GM19240 (cell line): ENCODE results near the gene FEM1A.
"Not testable (repeated sequence)": the region's sequence is repeated elsewhere in the genome, so short reads cannot be mapped to it uniquely, and the experiment has no call there.

Source experiments
- DNase-seq: peaks from one replicate; pipeline ENCODE4 v3.0.0; 2011; ENCODE audit warnings: low spot score; ENCODE audit not compliant: insufficient read length

FEM1A gene, protein sequence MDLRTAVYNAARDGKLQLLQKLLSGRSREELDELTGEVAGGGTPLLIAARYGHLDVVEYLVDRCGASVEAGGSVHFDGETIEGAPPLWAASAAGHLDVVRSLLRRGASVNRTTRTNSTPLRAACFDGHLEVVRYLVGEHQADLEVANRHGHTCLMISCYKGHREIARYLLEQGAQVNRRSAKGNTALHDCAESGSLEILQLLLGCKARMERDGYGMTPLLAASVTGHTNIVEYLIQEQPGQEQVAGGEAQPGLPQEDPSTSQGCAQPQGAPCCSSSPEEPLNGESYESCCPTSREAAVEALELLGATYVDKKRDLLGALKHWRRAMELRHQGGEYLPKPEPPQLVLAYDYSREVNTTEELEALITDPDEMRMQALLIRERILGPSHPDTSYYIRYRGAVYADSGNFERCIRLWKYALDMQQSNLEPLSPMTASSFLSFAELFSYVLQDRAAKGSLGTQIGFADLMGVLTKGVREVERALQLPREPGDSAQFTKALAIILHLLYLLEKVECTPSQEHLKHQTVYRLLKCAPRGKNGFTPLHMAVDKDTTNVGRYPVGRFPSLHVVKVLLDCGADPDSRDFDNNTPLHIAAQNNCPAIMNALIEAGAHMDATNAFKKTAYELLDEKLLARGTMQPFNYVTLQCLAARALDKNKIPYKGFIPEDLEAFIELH

DNA sequence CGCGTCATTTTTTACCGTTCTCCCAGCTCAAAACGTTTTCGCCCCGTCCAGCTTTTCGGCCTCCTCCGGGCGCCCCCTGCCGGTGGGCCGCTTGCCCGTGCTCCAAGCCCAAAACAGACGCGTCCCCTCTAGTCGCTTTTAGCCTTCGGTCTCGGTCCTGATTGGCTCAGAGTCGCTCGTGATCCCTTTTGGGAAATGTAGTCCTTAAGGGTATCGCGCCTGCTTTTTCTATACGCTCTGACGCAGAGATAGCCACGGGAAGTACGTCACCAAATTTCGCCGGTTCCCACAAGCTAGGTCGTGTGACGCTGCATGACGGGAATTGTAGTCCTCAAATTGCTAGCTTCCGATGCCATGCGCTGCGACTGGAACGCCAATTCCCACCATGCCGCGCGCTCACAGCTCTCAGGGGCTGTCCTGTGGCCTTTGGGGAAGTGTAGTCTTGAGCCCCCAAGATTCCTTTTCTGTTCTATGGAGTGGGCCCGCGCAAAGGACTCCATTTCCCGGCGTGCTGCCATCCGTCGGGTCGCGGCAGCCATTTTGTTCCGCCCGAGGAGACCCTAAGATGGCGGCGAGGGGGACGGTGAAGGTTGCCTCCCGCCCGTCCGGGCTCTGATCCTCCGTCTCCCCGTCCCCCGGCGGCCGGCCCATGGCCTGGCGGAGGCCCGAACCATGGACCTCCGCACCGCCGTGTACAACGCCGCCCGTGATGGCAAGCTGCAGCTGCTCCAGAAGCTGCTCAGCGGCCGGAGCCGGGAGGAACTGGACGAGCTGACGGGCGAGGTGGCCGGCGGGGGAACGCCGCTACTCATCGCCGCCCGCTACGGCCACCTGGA is at the start of gene FEM1A:
Gene FEM1A, plus strand, starts transcription at position 552 of the 836 bp plus-strand sequence. Its CDS starts 121 bp downstream, at position 673.
- peak; percentile 99 for DNase-seq

DNA sequence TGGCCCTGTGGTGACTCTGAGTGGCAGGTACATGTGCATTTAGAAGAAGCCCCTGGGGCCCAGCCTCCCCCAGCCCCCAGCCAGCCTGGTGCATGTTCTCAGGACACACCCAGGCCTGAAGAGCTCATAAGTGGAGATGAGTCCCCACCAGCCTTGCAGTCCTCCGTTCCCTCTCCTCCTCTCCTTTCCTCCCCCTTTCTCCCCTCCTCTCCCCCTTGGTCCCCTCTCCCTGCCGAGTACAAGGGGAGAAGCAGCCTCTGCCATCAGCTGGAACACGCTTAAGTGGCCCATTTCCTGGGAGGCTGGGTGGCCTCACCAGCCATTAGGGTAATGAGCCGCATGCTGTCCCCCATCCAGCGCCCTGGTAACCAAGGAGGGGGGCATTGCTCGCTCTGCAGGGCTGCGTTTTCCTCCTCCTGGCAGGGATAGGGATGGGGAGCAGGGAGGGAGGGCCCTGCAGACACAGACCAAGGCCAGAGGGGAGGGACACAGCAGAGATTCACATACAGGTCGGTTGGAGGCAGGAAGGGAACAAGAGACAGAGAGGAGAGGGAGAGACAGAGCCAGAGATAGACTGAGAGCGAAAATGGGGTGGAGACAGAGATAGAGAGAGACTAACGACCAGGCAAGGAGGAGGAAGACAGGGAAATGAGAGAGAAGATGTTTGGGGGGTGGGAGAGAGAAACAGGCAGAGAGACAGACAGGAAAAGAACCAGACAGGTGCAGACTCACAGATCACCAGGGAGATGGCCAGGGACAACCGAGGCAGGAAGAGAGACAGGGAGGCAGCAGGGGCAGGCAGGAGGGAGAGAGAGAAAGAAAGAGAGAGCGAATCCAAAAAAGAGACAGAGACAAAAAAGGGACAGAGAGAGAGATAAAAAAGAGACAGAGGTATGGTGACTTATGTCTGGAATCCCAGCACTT is 48.5 kb upstream of the FEM1A start:
- no peak for DNase-seq

DNA sequence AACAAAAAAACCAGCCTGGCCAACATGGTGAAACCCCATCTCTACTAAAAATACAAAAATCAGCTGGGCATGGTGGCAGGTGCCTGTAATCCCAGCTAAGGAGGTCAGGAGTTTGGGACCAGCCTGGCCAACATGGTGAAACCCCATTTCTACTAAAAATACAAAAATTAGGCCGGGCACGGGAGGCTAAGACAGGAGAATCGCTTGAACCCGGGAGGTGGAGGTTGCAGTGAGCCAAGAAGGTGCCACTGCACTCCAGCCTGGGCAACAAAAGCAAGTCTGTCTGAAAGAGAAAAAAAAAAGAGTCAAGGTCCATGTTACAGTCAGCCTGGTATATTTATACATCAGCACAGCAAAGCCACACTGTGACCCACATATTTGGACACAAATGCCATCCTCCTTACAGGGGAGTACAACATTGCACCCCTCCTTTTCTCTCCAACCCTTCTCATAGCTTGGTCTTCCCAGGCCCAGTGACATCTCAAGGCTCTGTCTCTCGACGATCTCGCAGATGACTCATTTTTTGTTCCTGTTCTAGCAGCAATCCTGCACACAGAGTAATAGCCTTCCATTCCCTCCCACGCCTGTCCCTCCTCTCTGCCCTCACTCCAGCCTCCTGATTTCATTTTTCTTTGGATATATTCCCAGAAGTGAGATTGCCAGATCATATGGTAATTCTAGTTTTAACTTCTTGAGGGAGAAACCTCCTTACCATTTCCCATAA is 46.9 kb upstream of the FEM1A start:
- no peak for DNase-seq

DNA sequence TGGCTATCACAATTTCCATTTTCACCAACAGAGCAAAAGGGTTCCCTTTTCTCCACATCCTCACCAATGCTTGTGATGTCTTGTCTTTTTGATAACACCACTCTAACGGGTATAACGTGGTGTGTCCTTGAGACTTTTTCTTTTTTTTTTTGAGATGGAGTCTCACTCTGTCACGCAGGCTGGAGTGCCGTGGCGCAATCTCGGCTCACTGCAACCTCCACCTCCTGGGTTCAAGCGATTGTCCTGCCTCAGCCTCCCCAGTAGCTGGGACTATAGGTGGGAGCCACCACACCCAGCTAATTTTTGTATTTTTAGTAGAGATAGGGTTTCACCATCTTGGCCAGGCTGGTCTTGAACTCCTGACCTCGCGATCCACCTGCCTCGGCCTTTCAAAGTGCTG is 46.4 kb upstream of the FEM1A start:
- not testable (repeated sequence) for DNase-seq

DNA sequence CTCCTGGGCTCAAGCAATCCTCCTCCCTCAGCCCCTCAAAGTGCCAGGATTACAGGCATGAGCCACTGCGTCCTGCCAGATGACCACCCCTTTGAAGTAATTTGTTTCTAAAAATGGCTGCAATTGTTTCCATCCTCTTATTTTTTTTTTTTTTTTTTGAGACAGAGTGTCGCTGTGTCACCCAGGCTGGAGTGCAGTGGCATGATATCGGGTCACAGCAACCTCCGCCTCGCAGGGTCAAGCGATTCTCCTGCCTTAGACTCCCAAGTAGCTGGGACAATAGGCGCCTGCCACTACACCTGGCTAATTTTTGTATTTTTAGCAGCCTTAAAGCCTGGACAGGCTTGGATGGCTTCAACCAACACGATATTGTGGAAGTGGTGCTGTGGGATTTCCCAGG is 45.5 kb upstream of the FEM1A start:
- DNase-seq = no peak

DNA sequence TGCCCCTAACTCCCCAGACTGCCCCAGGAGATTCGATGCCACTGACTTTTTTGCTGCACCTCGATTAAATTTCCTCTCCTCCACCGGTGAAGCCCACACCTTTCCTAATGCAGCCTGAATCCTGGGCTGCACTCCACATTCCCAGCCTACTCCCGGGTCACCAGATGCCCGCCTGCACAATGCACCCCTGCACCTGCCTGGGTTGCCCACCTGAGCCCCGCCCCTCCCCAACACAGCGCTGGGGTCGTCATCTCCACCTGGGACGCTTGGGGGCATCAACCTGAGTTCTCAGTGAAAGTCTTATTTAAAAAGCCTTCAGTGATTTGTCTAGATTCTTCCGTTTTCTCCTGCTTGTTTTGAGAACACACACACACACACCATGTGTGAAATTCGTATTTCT is 43.3 kb upstream of the FEM1A start:
- no peak for DNase-seq

DNA sequence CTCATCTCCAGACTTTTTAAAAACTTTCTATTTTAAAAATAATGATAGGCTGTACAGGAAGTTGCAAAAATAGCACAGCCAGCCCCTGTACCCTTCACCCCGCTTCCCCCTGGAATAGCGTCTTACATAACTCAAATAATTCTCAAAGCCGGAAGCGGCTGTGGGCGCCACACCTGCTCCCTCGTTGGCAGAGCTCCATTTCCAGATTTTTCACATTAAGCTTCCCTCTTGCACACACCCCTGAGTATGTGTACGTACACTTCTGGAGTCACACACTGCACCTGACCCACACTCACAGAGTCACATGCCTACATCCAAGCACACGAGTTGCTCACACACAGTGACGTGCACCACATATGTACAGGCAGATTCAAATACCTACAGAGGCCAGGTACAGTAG is 42.9 kb upstream of the FEM1A start:
- no peak for DNase-seq

DNA sequence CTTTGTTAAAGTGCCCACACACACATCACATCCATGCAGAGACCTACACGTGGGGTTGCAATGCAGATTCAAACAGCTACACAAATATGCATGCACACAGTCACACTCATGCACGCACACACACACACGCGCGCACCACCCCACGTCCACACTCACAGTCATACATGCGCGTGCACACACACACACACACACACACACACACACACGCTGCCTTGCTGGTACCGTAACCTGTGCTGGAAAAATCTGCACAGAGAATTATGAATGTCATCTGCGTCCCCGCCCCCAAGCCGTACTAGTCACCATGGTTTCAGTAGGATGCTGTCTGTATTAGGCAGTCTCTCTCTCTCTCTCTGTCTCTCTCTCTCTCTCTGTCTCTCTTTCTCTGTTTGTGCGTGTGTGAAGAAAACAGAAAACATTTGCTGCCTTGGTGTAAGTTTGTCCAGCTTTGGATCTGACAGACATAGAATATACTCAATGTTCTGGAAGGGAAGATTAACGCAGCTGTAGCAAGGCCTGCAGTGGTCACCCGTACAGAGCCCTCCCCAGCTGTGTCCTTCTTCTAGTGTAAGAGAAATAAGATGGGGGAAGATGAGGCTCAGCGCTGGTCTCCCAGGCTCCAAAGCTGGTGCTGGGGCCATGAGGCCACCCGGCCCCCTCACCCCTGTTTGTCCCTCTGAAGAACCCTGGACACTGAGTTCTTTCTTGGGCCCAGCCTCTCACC is 41.5 kb upstream of the FEM1A start:
- DNase-seq = no peak

DNA sequence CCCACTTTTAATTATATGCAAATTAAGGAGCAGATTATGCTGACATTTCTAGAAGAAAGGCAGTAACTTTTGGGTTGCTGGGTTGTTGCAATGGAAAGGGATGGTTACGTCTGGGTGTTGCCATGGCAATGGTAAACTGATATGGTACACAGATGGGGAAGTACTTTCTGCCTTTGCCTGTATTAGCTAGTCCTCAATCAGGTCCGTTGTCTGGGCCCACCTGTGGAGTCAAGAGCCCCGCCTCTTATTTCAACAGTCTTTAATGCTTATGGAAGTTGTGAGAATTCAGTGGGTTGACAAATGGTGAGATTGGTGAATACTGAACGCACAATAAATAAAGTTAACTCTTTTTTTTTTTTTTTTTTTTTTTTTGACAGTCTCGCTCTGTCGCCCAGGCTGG is 37.3 kb upstream of the FEM1A start:
- DNase-seq = no peak

DNA sequence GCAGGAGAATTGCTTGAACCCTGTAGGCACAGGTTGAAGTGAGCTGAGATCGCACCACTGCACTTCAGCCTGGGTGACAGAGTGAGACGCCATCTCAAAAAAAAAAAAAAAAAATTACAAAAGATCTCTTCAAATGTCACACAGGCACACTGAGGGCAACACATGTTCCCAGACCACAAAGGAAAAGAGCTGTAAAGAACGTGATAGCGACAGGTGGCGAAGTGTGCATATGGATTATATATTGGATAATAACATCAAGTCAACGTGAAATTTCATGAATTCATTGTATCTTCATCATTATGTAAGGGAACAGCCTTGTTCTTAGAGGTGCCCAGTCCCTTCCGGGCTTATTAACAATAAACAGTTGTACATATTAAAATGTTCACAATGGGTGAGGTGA is 36.1 kb upstream of the FEM1A start:
- DNase-seq = no peak

DNA sequence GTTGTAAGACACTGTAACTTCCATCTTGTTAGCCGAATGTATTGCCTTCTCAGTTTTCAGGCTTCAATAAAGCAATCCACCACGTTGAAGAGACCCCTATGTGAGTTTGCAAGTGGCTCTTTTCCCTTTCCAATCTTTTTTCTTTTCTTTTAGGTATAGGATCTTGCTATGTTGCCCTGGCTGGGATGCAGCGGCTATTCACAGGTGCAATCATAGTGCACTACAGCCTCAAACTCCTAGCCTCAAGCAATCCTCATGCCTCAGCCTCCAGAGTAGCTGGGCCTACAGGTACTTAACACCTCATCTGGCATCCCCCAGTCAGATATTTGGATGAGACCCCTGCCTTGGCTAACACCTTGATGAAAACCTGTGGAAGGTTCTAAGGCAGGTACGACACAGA is 33.5 kb upstream of the FEM1A start:
- DNase-seq = no peak

DNA sequence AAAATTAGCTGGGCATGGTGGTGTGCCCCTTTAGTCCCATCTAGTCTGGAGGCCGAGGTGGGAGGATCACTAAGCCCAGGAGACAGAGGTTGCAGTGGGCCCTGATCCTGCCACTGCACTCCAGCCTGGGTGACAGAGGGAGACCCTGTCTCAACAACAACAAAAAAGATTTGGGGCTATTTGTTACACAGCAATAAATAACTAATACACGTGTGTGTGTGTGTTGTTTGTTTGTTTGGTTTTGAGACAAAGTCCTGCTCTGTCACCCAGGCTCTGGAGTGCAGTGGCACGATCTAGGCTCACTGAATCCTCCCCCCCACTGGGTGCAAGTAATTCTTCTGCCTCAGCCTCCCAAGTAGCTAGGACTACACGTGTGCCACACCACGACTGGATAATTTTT is 32.9 kb upstream of the FEM1A start:
- no peak for DNase-seq

DNA sequence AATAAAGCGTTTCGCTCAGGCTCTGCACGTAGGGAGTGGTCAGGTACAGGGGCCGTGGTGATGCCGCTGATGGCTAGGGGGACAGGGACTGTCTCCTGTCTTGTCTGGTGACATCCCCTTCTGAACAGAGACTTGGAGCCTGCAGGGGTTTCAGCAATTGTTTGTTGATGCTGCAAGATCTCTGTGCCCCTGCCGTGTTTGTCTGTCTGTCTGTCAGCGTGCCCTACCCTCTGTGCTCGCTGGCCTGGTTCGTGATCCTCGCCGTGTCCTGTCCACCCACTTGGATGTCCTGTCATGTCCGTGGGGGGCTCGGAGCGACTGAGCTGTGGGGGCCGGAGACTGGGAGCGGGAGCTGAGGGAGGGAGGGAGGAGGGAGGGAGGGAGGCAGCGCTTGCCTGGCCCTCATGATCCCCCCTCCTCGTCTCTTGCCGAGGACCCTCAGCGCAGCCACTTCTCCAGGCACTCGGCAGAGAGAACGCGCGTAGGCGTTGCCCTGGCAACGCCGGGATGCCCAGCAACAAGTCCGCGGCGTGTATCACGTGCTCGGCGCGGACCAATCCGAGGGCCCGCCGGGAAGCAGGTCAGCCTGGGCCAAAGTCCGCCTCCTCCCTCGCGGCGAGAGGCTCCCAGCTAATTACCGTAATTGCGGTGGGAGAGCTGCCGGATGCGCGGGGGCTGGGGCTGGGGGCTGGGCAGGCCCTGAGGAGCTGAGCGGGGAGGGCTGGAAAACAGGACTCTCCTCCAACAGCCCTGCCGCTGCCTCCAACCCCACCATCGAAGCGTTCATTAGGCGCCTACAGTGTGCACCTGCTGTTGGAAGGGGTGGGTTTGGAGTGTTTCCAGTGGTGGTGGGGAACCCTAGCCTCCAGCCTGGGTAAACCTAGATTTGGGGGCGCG is 31.9 kb upstream of the FEM1A start:
- DNase-seq = peak; percentile 98

DNA sequence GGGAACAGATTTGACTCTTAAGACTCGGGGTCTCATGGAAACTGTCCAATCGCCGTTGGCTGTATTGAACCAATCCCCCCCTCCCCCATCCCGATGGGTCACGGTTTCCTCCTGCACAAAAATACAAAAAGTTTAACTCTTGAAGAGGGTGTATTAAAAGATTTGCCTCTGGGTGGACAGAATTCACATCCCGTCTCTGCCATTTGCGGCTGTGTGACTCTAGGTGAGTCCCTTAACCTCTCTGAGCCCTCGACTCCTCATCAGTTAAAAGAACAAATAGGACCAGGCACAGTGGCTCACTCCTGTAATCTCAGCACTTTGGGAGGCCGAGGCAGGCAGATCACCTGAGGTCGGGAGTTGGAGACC is 31.3 kb upstream of the FEM1A start:
- DNase-seq = no peak

DNA sequence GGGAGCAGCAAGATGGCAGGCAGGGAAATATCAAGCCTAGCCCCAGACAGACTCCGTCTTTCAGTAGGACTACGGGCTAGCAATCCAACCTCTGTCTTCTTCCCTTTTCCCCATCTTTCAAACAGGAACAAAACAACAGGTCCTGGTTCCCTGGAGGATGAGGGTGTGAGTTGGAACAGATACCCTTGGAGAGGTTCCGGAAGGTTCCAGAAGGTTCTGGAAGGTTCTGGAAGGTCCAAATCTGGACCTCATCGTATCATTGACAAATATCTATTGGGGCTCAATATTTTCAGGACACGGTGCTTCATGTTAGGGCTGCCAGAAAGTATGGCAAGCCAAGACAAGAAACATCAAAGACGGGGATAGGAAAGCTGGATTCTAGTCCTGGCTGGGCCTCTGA is 28.5 kb upstream of the FEM1A start:
- no peak for DNase-seq

DNA sequence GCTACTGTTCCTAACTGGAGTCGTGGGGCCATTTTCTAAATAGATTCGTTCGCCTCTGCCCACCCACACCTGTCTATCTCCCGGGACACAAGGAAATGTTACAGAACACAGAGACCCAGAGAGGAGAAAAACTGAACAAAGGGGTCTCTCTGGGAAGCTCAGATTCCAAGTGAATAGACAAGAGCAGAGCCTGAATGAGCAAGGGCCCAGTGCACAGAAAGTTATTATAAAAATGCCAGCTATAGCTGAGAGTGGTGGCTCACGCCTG is 27.2 kb upstream of the FEM1A start:
- no peak for DNase-seq

DNA sequence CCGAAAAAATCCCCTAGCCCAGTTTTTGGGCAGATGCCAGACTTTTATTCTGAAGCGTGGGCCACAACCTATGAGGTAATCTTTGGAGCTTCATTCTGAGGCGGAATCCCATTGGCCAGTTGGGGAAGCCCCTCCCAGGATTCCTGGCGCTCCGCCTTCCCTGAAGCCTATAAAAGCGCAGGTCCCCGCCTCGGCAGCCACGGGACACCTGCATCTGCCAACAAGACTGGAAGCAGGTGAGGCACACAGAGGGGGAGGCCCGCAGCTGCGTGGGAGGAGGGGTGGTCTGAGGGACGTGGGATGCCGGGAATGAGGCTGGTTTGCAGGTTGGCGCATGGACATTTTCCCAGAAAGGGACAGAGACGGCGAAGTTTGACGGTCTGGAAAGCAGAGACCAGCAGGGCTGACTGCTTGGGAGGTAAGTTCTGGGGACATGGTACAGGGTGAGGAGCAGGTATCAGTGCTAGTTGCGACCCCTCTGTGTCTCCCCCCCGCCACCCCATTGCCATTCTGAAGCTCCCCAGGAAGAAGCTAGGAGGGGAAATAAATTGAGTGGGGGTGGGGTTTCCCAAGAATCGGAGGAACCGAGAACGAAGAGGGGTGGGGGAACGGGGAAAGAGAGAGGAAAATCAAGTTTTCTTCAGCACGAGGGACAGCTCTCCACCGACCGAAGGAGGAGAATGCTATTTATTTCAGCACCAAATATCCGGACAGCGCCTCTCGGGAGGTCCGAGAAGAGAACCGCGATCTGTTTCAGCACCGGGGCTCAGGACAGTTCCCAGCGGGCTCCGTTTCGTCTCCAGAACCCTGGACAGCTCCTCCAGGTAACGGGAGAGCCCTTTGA is 22.4 kb upstream of the FEM1A start:
- DNase-seq = peak; percentile 69

DNA sequence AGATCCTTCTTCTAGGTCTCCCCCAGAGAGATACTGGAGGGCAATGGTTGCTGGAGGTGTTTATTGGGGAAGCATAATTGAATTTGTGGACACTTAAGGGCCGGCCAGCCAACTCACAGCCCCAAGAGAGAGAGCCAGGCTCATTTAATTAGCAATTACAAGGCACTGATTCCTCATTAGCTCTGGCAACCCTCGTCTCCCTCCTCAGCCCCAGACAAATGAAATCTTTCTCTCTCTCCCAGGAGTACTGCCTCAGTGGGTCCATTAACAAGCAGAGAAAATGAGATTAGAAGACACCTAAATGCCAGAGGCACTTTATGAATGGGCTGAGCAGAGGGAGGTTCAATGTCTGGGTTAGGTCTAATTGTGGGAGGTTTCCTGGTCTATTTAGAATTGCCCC is 19.0 kb upstream of the FEM1A start:
- DNase-seq = no peak
